Measurements from ENCODE around the gene GNB1. TPM values are rescaled to one million over a fixed set of nuclear protein-coding genes. Genes with fewer than 3 reads are reported as not detected.
A peak's percentile ranks its signal among the peaks of the same experiment; 100 is the strongest.

GNB1 gene
- total and polyA plus RNA-seq, 9 of the 15 experiments (the other 6 are each of a cell fraction or from before 2014, with no cell fraction given) = 34.3 to 388 (median 114) TPM

- TF ChIP-seq MTA1 (IDR thresholded peaks at IDR 0.05; ENCODE audit: borderline replicate concordance) (no peak), MEF2A (IDR thresholded peaks at IDR 0.05; ENCODE audit: control insufficient read depth, low read depth, low read length) (no peak), ZC3H8 (IDR thresholded peaks at IDR 0.05) (no peak), BRD9 (IDR thresholded peaks at IDR 0.05; ENCODE audit: low read depth, partially characterized antibody) (no peak), AFF1 (IDR thresholded peaks at IDR 0.05; ENCODE audit: low read depth in 1 of 2, partially characterized antibody in 2 of 2) (no peak), CCAR2 (IDR thresholded peaks at IDR 0.05; ENCODE audit: low read depth, low read length) (no peak), XRCC4 (IDR thresholded peaks at IDR 0.05; ENCODE audit: extremely low read depth, insufficient read depth, insufficient read length) (no peak), ZKSCAN8 (CRISPR knock-in tag; IDR thresholded peaks at IDR 0.05) (no peak), EWSR1 (IDR thresholded peaks at IDR 0.05; ENCODE audit: borderline replicate concordance, low read depth, partially characterized antibody) (no peak), RCOR1 (IDR thresholded peaks at IDR 0.05; ENCODE audit: borderline replicate concordance in 1 of 2, low read depth in 2 of 2, low read length in 2 of 2) (peak in 1 of 2 experiments; percentile 17; a peak in 1 of 4 replicates), MYC (IDR thresholded peaks at IDR 0.05; ENCODE audit: low read depth, low read length) (peak; percentile 92), MYC (CRISPR knock-in tag; IDR thresholded peaks at IDR 0.05; ENCODE audit: borderline replicate concordance, low read depth) (no peak), PURB (CRISPR knock-in tag; IDR thresholded peaks at IDR 0.05; ENCODE audit: low read depth) (no peak), SRSF7 (optimal IDR thresholded peaks at IDR 0.05; ENCODE audit: low read depth, low read length) (no peak), ZBTB34 (CRISPR knock-in tag; IDR thresholded peaks at IDR 0.05) (peak; percentile 61; the same call in 1 of the 2 replicates), ZBTB49 (CRISPR knock-in tag; IDR thresholded peaks at IDR 0.05; ENCODE audit: borderline replicate concordance) (no peak), IRF1 (CRISPR knock-in tag; IDR thresholded peaks at IDR 0.05; ENCODE audit: borderline replicate concordance) (no peak), BHLHE40 (IDR thresholded peaks at IDR 0.05; ENCODE audit: low read length) (peak; percentile 38; the same call in 1 of the 2 replicates)
Measured at GRCh38 chr1:1890506-1891348, at the start of gene GNB1 (continued).
